ENCODE measurements around the gene KCNJ10.

The KCNJ10 gene

GRCh38 chr1:160020196-160020595, 49.8 kb downstream of the KCNJ10 start:
- DNase-seq, result no peak

DNA sequence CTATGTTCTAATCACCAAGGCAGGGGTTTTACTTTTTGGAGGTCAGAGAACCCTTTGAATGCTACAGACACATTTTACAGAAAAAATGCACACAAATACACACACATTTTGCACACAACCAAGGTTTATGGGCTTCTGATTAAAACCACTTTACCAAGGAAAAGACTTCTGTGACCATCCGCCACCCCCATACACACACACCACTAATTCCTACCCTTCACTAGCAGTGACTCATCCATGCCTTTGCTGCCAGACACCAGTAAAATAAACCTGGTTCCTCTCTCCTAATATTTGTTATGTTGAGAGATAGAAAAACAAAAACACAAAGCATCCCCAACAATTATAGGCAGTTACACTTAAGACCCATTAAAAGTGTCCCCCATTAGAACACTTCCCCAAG, 51.1 kb downstream of the KCNJ10 start:
- no peak for DNase-seq

DNA sequence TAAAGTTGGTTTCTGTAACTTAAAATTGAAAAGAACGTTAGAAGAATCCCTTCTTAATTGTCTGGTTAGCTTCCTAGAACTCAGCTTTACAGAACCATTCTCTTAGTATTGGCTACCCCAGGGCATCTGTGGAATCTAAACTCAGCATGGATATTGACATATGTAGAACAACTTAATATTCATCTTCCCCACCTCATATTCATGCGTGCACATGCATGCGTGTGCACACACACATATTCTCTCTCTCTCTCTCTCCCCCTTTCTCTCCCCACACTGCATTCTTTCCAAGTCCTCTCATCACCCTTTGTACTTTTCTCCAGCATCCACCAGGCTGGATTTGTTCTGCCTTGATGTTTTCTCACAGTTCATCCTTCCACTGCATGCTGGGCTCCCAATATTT, 51.6 kb downstream of the KCNJ10 start:
- no peak for DNase-seq

GRCh38 chr1:160017592-160017991, 52.4 kb downstream of the KCNJ10 start:
- no peak for DNase-seq

DNA sequence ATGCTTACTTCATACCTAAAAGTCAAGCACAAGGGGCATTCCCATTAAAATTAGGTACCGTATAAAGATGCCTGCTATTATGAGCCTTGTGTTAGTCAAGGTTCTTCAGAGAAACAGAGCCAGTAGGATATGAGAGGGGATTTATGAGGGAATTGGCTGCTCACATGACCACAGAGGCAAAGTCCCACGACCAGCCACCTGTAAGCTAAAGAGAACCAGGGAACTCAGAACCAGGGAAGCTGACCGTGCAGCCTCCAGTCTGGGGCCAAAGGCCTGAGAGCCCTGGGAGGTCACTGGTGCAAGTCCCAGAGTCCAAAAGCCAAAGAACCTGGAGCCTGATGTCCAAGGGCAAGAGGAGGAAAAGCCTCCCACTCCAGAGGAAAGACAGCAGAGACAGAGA, 58.2 kb downstream of the KCNJ10 start:
- DNase-seq, result no peak

GRCh38 chr1:160009801-160010200, 60.2 kb downstream of the KCNJ10 start:
- no peak for DNase-seq

- DNase-seq, result no peak
Measured at GRCh38 chr1:160009081-160009480, 60.9 kb downstream of the KCNJ10 start.

DNA sequence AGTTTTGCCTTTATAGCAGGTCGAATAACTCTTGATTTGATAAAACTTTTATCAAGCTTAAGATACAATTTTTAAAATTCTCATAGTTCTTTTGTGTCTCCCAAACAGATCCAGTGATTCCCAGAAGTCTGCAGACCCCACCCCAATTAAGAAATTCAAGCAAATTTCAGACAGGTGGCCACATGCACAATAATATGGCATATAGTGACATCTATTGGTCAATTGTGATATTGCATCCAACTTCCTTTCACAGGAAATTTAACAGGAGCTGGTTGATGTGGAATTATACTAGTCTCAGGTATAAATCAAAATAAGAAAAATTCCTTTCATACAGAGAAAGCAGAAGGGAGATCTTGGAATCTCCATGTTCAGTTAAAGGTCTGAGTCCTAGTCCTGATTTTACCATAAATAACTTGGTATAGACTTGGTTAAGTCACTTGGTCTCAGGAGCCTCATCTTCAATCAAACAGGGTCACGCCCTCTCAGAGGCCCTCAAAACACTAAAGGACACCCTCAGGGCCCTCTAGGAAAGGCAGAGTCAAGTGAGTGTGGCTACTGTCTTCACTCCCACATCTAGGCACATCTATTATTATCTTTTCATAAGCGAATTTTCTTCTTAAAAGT, 62.3 kb downstream of the KCNJ10 start:
- peak; percentile 31 for DNase-seq

- peak; percentile 71 for DNase-seq
Measured at GRCh38 chr1:160006312-160006940, 63.5 kb downstream of the KCNJ10 start.

DNA sequence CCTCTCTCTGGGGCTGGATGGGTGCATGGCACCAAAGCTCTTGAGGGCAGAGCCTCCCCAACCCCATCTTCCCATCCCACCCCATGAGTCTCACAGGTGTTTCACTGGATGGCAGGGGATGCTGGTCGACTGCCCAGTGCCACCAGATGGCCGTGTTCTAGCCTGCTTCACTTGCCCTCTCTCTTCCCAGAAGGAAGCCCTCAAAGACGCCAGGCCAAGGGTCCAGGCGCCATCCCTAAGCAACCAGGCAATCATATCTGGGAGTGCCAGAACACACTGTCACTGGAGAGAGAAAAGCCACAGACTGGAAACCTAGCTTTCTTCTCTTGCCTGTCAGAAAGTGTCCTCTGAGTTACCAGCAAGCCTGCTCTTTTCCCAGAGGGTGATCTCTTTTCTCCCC, 64.9 kb downstream of the KCNJ10 start:
- DNase-seq, result no peak

- no peak for DNase-seq
Measured at GRCh38 chr1:160004425-160004824, 65.5 kb downstream of the KCNJ10 start.

DNA sequence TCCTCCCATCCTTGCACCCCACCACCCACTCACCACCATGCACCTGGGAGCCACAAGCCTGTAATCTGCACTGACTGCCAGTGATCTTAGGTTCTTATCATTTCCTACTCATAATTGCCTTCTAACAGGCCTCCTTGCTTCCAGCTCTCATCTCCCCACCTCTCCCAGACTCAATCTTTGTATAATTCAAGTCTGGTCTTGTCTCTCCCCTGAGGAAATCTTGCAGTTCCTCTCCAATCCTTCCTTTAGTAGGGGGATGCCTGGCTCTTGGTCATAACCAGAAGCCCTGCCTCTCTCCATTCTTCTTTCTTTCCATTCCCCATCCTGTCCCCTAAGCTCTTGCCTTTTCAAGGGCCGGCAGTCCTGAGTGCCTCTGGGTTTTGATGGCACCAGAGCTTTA, 66.0 kb downstream of the KCNJ10 start:
- no peak for DNase-seq

DNA sequence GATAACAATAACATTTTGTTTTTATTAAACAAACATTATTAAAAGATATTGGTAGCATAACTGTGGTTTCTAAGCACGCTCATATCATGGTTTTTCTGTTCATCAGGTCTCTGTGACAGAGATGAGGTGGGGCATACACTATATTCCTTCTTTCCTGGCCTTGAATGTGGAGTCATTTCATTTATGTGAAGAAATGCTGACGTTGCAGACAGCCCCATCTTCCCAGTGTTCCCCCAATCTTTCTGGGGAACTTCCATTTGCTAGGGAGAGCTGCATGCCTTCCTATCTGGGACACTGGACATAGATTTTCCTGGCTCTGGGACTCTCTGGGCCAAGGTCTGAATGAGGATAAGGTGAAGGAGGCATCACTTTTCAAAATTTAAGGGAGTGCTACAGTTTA, 68.5 kb downstream of the KCNJ10 start:
- no peak for DNase-seq

GRCh38 chr1:159999204-159999603, 70.8 kb downstream of the KCNJ10 start:
- no peak for DNase-seq

DNA sequence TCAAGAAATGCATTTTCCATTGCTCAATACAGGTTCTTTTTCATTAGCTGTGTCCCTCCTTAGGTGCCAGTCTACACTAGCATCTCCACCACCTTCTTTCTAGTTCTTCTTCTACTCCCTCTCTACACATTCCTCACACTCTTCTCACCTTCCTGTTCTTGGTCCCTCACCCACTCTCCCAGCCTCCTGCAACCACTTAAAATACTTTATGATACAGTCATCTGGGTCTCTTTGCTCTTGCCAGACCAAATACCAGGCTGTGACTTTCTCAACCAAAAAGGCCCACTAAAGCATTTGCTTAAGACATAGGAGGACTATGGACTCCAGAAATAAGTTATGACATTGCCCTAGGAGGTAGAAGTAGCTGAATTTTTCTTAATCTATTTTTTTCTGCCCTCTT, 73.3 kb downstream of the KCNJ10 start:
- no peak for DNase-seq

DNA sequence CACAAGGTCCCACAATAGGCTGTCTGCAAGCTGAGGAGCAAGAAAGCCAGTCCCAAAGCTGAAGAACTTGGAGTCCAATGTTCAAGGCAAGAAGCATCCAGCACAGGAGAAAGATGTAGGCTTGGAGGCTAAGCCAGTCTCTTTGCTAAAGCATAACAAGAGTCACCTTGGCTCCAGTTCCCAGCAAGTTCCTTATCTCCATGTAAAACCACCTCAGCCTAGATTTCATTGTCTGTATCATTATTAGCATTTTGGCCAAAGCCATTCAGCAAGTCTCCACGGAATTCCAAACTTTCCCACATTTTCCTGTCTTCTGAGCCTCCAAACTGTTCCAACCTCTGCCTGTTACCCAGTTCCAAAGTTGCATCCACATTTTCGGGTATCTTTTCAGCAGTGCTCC, 75.1 kb downstream of the KCNJ10 start:
- DNase-seq, result no peak

GRCh38 chr1:159993911-159994310, 76.0 kb downstream of the KCNJ10 start:
- DNase-seq, result no peak

GRCh38 chr1:159992161-159992560, 77.8 kb downstream of the KCNJ10 start:
- no peak for DNase-seq

DNA sequence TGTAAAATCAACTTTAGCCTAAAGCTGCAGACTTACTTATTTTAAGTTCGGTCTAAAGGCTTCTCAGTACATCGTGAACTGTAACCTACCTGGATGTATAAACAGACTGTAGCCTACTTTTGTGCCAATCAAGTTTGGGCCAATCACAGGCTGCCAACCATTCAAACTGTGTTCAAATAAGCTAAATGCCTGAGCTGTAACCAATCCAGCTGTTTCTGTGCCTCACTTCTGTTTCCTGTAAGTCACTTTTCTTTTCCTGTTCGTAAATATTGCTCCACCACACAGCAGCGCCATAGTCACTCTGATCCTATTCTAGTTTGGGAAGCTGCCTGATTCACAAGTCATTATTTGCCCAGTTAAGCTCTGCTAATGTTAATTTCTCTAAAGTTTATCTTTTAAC, 78.4 kb downstream of the KCNJ10 start:
- no peak for DNase-seq

- DNase-seq, result no peak
Measured at GRCh38 chr1:159990005-159990404, 80.0 kb downstream of the KCNJ10 start.

DNA sequence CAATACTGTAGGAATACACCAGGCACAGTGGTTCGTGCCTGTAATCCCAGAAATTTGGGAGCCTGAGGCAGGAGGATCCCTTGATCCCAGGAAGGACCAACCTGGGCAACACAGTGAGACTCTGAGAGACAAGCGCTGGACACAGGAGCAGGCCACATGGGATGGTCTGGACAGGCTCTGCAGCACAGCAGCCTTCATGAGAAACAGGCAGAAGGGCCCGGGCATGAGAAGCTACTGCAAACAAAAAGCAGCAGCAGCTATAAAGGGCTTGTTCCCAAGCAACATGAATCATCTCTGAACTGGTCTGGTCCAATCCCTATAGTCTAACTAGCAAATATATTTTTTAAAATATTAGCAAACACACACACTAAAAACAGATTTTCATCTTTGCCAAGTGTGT, 80.4 kb downstream of the KCNJ10 start:
- no peak for DNase-seq

DNA sequence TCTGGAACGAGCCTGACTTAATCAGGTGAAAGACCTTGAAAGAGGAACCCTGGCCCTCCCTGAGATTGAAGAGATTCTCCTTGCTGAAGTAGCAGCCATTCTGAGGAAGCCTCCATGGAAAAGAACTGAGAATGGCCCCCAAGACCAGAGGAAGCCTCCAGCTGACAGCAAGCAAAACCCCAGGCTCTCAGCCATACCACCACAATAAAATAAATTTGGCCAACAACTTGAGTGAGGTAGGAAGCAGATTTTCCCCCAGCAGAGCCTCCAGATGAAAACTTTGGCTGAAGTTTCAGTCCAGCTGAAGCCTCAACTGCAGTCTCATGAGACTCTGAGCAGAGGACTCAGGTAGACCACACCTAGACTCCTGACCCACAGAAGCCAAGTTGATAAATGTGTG, 82.0 kb downstream of the KCNJ10 start:
- DNase-seq, result no peak

DNA sequence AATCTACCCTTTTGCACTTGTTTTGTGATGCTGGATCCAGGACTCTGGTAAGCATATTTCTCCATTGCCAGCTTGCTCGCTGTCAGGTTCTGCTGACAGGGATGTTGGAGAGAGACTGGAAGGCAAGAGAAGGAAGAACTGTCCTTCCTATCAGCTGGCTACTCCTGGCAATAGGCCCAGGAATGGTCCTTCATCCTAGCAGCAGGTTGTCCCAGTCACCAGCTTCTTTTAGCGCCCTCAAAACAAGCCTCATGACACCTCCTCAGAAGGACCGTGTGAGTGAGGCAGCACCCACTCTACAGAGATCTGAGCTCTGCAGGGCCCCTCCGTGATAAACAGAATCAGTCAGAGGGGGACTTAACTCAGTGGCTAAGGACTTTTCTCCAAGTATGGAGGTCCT, 82.8 kb downstream of the KCNJ10 start:
- DNase-seq, result no peak

DNA sequence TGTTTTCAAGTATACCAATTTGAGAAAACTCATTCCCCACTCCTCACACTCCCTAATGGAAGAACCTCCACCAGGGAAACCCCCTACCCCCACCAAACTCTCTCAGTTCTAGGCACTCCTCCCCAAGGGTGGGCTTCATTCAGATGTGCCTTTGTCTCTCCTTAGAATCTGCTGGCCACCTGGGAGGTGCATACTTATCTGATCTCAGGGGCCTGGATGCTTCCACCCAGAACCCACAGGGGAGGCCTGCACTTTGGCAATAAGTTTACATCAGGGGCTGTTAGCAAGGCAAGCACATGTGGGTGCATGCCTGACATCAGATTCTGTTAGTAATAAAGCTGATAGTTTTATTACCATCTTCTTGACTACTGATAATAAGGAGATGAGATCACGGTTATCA, 83.4 kb downstream of the KCNJ10 start:
- no peak for DNase-seq

- DNase-seq, result no peak
Measured at GRCh38 chr1:159986093-159986492, 83.9 kb downstream of the KCNJ10 start.
